ENCODE measurements around the gene TTC19. TPM values are rescaled to one million over a fixed set of nuclear protein-coding genes. Genes with fewer than 3 reads are reported as not detected.

TTC19 gene
- total RNA-seq, 1 donor from 2014 or later, result 158 TPM

GRCh38 chr17:15969463-15969862 lies 30.2 kb upstream of the TTC19 start:
- H3K4me1 ChIP-seq, result no peaks in the 10 kb centered on the region
- DNase-seq (ENCODE audit: low spot score in 2 of 2), result no peak
- H3K9me3 ChIP-seq, result no peaks in the 10 kb centered on the region
- intact Hi-C loops (cut with DNase I), result no loop called here
- no peak overlapping the region for H3K27ac ChIP-seq
- TF ChIP-seq CTCF (IDR thresholded peaks at IDR 0.05), result no peak
- no peak overlapping the region for H3K4me3 ChIP-seq
- no peaks in the 10 kb centered on the region for H3K36me3 ChIP-seq
- H3K27me3 ChIP-seq, result no peaks in the 10 kb centered on the region

GRCh38 chr17:15970500-15970899 lies 29.1 kb upstream of the TTC19 start:
- Histone ChIP-seq H3K27me3 (no peaks in the 10 kb centered on the region), H3K27ac (no peak overlapping the region), H3K4me1 (no peaks in the 10 kb centered on the region), H3K4me3 (no peak overlapping the region), H3K36me3 (peaks cover 0 to 8% of the 10 kb centered on the region in 2 donors), H3K9me3 (no peaks in the 10 kb centered on the region)
- no peak for TF ChIP-seq CTCF (IDR thresholded peaks at IDR 0.05)
- intact Hi-C loops (cut with DNase I), result no loop called here
- DNase-seq (ENCODE audit: low spot score in 2 of 2), result no peak

GRCh38 chr17:15971098-15971678 lies 28.4 kb upstream of the TTC19 start:
- no peaks in the 10 kb centered on the region for H3K4me1 ChIP-seq
- peaks cover 0 to 10% of the 10 kb centered on the region in 2 donors for H3K36me3 ChIP-seq
- H3K27me3 ChIP-seq, result no peaks in the 10 kb centered on the region
- H3K4me3 ChIP-seq, result no peak overlapping the region
- intact Hi-C loops (cut with DNase I), result no loop called here
- no peak for DNase-seq (ENCODE audit: low spot score in 2 of 2)
- no peak overlapping the region for H3K27ac ChIP-seq
- no peaks in the 10 kb centered on the region for H3K9me3 ChIP-seq
- no peak for TF ChIP-seq CTCF (IDR thresholded peaks at IDR 0.05)

- Histone ChIP-seq H3K27me3 (no peaks in the 10 kb centered on the region), H3K4me1 (no peaks in the 10 kb centered on the region), H3K36me3 (peaks cover 7 to 10% of the 10 kb centered on the region in 2 donors), H3K27ac (no peak overlapping the region), H3K9me3 (no peaks in the 10 kb centered on the region), H3K4me3 (no peak overlapping the region)
- no peak for TF ChIP-seq CTCF (IDR thresholded peaks at IDR 0.05)
- no peak for DNase-seq (ENCODE audit: low spot score in 2 of 2)
- intact Hi-C loops (cut with DNase I), result no loop called here
Measured at GRCh38 chr17:15971882-15972281, 27.7 kb upstream of the TTC19 start.

- no peak overlapping the region for H3K4me3 ChIP-seq
- DNase-seq (ENCODE audit: low spot score in 2 of 2), result no peak
- no peaks in the 10 kb centered on the region for H3K4me1 ChIP-seq
- H3K27me3 ChIP-seq, result no peaks in the 10 kb centered on the region
- H3K27ac ChIP-seq, result no peak overlapping the region
- TF ChIP-seq CTCF (IDR thresholded peaks at IDR 0.05), result no peak
- H3K9me3 ChIP-seq, result no peaks in the 10 kb centered on the region
- H3K36me3 ChIP-seq, result peaks cover 13 to 14% of the 10 kb centered on the region in 2 donors
- intact Hi-C loops (cut with DNase I), result no loop called here
Measured at GRCh38 chr17:15972497-15972951, 27.1 kb upstream of the TTC19 start.

GRCh38 chr17:15973016-15973415 lies 26.6 kb upstream of the TTC19 start:
- Histone ChIP-seq H3K4me1 (no peaks in the 10 kb centered on the region), H3K36me3 (peaks cover 18 to 19% of the 10 kb centered on the region in 2 donors), H3K27ac (no peak overlapping the region), H3K27me3 (no peaks in the 10 kb centered on the region), H3K4me3 (no peak overlapping the region), H3K9me3 (no peaks in the 10 kb centered on the region)
- no peak for TF ChIP-seq CTCF (IDR thresholded peaks at IDR 0.05)
- intact Hi-C loops (cut with DNase I), result no loop called here
- DNase-seq (ENCODE audit: low spot score in 2 of 2), result no peak
